ENCODE data around the gene QTRT2. TPM values are rescaled to one million over a fixed set of nuclear protein-coding genes. Genes with fewer than 3 reads are reported as not detected.

QTRT2 gene
- total RNA-seq, 1 experiment from 2014 or later, result 51.6 TPM

DNA sequence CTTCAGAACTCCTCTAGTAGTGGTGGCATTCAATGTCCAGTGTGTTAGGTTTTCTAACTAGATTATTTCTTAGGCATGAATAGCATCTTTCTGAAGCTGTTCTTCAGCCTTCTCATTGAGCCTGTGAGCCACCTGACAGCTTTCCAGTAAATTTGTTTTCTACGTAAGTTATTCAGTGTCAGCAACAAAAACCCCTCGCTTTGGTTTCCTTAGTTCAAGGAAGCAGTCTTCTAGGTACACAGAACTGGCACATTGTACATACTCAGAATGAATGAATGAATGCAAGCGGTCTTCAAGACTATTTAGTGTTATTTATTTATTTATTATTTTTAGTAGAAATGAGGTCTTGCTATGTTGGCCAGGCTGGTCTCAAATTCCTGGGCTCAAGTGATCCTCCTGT is 77.4 kb downstream of the QTRT2 start:
- no peak for ATAC-seq
- ChIA-PET CTCF (interaction anchor here (0.7 kb wide), 1 partner anchor 29 kb away, joined by 4 read pairs; no protein-coding TSS in a partner anchor), POLR2A (no interaction called here)
- no peaks in the 10 kb centered on the region for H3K9me3 ChIP-seq (ENCODE audit: control insufficient read depth, insufficient read depth, low read depth, low read length)
- in situ Hi-C loops (cut with HindIII; ENCODE audit: low pct_unique_long_range_greater_than_20kb, low sequenced_read_pairs) (no loop called here), intact Hi-C loops (cut with micrococcal nuclease; ENCODE audit: unreplicated experiment) (no loop called here)
- no peaks in the 10 kb centered on the region for H3K4me1 ChIP-seq (ENCODE audit: control insufficient read depth, insufficient read depth, low read length)
- no peak overlapping the region for H3K4me3 ChIP-seq (ENCODE audit: low read depth in 2 of 2, low read length in 2 of 2)
- BruUV-seq (replicated peaks), result no TSS peak
- no peak overlapping the region for H3K27ac ChIP-seq (ENCODE audit: low read length)
- TF ChIP-seq, protein P1, sequence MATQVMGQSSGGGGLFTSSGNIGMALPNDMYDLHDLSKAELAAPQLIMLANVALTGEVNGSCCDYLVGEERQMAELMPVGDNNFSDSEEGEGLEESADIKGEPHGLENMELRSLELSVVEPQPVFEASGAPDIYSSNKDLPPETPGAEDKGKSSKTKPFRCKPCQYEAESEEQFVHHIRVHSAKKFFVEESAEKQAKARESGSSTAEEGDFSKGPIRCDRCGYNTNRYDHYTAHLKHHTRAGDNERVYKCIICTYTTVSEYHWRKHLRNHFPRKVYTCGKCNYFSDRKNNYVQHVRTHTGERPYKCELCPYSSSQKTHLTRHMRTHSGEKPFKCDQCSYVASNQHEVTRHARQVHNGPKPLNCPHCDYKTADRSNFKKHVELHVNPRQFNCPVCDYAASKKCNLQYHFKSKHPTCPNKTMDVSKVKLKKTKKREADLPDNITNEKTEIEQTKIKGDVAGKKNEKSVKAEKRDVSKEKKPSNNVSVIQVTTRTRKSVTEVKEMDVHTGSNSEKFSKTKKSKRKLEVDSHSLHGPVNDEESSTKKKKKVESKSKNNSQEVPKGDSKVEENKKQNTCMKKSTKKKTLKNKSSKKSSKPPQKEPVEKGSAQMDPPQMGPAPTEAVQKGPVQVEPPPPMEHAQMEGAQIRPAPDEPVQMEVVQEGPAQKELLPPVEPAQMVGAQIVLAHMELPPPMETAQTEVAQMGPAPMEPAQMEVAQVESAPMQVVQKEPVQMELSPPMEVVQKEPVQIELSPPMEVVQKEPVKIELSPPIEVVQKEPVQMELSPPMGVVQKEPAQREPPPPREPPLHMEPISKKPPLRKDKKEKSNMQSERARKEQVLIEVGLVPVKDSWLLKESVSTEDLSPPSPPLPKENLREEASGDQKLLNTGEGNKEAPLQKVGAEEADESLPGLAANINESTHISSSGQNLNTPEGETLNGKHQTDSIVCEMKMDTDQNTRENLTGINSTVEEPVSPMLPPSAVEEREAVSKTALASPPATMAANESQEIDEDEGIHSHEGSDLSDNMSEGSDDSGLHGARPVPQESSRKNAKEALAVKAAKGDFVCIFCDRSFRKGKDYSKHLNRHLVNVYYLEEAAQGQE (IDR thresholded peaks at IDR 0.05; ENCODE audit: insufficient read depth in 1 of 2, low read depth in 2 of 2, low read length in 1 of 2), result no peak
- TF ChIP-seq TCF7L2 (IDR thresholded peaks at IDR 0.05; ENCODE audit: low read depth, low read length), result no peak
- H3K36me3 ChIP-seq (ENCODE audit: control insufficient read depth, insufficient read depth, low read length), result no peaks in the 10 kb centered on the region
- H3K27me3 ChIP-seq (ENCODE audit: control insufficient read depth, insufficient read depth, low read length), result no peaks in the 10 kb centered on the region
- no peak for DNase-seq (ENCODE audit: low read depth, low spot score)

Other genes starting within 250 kb of the QTRT2 start
- 3.9 TPM for gene GRAMD1C, start 217.9 kb upstream of the QTRT2 start, total RNA-seq (2021; ENCODE audit: unreplicated experiment)
- gene ZDHHC23, start 108.7 kb upstream of the QTRT2 start, total RNA-seq (2021; ENCODE audit: unreplicated experiment), result 23.6 TPM
- gene CCDC191, start 211 bp upstream of the QTRT2 start, total RNA-seq (2021; ENCODE audit: unreplicated experiment), result 5.6 TPM
- gene DRD3, start 122.3 kb downstream of the QTRT2 start, total RNA-seq (2021; ENCODE audit: unreplicated experiment), result not detected
- not detected for gene ZNF80, start 180.8 kb downstream of the QTRT2 start, total RNA-seq (2021; ENCODE audit: unreplicated experiment)
- not detected for gene TIGIT, start 237.3 kb downstream of the QTRT2 start, total RNA-seq (2021; ENCODE audit: unreplicated experiment)

Data from Panc1 (cell line).